HG02588 (cell line): Measurements from ENCODE around the gene WIZ.
"Not testable (repeated sequence)": the region's sequence is repeated elsewhere in the genome, so short reads cannot be mapped to it uniquely, and the experiment has no call there.

Source experiments
- ATAC-seq: cut with Tn5 transposase; IDR thresholded peaks from one replicate; pipeline ENCODE4 v1.9.1; 2021; ENCODE audit warnings: mild to moderate bottlenecking, moderate library complexity; ENCODE audit not compliant: unreplicated experiment

The WIZ gene

DNA sequence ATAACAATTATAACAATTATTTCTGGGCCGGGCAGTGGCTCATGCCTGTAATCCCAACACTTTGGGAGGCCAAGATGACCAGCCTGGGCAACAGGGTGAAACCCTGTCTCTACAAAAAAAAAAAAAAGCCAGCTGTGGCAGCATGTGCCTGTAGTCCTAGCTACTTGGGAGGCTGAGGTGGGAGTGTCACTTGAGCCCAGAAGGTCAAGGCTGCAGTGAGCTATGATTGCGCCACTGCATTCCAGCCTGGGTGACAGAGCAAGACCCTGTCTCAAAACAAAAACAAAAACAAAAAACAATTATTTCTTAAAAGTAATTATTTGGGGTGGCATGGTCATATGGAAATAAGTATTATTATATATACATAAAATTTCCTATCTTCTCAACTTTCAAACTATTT is 38.4 kb downstream of the WIZ start:
- ATAC-seq: not testable (repeated sequence)

DNA sequence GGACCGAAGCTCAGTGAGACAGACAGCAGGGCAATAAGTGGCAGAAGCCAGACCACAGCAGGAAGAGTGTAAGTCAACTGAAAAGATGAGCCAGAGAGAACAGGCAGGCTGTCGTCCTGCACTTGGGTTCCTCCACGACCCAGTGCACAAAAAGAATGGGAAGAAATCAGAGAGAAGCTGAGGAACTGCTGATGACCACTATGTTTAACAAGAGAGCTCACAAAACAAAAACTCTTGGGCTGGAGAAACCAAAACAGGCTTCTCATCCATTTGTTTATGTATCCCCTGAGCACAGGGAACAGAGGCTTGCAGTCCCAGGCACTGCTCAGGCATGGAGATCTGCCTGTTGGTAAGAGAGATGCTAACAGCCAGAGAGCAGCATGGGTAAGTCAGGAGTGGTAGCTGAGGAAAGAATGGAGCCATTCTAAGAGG is 45.0 kb downstream of the WIZ start:
- ATAC-seq: no peak

DNA sequence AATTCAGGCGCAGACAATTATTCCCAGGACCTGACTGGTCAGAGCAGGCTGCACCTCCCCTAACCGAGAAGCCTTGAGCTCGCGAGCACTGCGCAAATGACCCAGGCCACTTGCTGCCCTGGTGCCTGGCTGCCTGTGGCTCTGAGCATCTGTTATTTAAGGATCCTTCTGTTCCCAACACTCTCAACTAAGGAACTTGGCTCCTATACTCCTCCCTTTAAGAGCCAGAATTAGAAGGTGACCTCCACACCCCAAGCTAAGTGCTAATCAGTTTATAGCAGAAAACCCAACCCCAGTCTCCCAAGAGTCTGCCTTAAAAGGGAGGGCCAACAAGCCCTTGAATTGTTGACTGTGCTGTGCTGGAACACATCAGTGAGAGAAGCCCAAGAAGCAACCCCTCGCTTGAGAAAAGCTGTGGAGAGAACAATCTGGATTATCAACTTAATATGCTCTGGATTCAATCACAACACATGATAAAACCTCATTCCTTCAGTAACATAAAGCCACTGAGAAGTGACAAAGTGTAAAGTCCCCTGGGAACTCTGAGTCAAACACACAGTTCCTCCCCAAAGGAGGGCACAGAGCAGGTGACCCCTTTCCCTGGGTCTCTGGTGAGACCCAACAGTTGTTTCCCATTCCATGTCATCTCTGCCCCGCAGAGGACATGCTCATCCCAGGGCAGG is 45.5 kb downstream of the WIZ start:
- ATAC-seq: no peak

DNA sequence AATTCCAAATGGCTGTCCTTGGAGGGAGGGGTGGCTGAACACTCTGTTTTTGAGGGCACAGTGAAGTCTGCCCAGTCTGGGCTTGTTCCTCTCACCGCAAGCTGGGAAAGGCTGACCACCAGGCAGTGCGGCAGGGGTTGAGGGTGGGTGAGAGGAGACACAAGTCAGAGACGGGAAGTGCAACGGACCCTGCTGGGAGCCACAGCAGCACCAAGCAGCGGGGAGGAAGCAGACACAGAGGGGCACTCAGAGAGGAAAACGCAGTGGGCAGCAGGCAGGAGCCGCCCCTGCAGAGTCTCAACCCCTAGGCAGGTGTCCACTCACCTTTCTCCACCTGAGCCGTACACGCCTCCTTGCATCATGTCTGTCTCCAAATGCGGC is 46.6 kb downstream of the WIZ start:
- no peak for ATAC-seq

DNA sequence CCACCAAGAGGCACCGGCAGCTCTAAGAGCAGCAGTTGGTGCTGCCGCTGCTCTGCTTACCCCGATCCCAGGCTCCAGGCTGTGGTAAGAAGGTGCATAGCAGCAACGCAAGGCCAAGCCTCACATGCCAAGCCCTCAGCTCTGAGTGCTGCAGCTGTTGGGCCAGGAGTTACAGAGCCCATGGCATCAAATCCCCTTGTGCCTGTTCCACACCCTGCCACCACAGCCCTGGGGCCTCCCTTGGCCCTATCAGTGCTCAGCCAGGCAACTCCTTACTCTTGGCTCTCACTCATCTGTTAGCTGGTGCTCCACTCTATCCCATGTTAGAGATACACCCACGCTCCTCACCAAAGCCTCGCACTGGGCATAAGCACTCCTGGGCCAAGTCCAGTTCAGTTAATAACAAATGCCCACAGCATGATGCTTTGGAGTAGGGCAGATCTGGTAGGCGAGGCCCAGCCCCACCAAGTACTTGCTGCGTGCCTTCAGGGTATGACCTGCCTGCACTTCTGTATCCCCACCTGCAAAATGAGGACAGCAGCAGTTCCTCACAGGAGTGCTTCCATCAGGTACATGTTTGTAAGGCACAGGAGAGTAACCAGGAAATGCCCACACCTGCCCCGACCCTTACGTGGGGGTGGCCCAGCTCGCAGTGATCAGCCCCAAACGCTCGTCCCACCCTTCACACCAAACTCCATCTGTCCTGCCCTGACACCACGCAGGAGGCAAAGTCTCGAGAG is 47.2 kb downstream of the WIZ start:
- no peak for ATAC-seq

DNA sequence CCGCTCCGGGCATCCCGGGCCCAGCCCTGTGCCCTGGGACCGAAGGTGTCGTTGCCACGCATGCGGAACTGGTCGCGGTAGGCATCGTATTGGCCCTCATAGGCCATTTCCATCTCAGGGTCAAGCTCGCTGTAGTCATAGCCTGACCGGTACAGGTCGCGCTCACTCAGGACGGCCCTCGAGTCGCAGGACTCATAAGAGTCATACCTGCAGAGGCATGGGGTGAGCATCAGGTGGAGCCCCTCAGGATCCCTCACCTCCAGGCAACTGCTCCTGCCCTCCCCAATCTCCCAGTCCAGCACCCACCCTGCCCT is 48.4 kb downstream of the WIZ start:
- no peak for ATAC-seq

DNA sequence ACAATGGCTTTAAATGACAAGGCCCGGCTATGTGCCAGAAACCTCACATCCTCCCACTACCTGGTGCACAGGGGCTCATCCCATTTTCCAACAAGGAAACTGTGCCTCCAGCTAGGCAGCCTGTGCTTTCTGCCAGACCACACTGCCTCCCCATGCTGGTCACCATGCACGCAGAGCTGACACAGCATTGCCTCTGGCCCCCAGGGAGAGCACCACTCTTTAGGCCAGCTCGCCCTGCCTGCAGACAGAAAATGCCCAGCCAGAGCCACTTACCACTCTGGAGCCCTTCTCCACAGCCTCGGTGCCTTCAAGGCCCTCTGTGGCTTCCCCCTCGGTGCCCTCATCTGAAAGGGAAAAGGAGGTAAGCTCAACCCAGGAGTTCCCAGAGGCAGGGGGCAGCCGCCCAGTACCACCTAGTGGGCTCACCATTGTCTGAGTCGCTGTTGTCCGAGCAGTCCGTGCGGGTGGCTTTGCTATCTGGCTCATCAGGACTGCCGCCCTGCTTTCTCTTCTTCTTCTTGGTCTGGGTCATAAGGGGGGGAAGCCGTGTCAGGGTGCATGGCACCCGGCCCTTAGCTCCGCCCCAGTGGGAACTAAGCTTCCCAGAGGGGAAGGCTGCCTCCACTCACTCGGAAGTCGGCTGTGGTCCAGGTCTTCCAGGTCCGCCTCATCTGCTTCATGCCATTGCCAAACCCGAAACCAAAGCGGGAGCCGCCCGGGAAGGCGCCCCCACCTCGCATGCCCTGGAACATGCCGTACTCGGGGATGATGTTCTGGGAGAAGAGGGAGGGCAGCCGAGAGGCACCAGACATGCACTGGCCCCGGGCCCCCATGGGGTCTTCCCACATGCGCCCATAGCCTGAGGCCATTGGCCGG is 49.0 kb downstream of the WIZ start:
- ATAC-seq: no peak

DNA sequence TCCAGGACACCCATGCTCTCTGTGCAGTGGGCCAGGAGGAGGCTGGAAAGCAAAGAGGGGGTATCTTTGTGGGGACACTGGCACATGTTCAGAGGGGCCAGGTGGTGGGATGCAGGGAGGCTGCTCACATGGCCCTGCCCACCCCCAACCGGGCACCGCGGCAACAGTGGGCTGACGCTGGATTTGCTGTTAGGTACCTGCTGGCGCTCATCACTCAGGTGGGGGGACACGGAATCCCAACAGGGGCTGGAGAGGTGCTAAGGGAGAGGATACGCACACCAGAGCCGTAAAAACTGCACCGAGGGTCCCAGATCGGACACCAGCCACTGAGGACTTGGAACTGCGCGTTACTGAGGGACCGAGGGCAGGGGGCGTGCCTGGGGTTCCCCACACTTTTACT is 50.1 kb downstream of the WIZ start:
- no peak for ATAC-seq

DNA sequence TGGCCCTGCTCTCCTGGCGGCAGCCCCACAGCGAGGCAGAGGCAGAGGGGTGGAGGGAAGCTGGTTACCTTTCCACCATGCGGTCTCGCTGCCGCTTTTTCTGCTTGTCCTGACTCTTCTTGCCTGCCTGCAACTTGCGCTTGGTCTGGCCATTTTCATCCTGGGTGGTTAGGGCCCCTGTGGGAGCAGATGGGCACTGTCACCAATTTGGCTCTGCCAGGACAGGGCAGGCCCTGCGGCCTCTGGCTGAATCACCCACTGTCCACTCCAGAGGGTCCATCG is 50.6 kb downstream of the WIZ start:
- no peak for ATAC-seq

DNA sequence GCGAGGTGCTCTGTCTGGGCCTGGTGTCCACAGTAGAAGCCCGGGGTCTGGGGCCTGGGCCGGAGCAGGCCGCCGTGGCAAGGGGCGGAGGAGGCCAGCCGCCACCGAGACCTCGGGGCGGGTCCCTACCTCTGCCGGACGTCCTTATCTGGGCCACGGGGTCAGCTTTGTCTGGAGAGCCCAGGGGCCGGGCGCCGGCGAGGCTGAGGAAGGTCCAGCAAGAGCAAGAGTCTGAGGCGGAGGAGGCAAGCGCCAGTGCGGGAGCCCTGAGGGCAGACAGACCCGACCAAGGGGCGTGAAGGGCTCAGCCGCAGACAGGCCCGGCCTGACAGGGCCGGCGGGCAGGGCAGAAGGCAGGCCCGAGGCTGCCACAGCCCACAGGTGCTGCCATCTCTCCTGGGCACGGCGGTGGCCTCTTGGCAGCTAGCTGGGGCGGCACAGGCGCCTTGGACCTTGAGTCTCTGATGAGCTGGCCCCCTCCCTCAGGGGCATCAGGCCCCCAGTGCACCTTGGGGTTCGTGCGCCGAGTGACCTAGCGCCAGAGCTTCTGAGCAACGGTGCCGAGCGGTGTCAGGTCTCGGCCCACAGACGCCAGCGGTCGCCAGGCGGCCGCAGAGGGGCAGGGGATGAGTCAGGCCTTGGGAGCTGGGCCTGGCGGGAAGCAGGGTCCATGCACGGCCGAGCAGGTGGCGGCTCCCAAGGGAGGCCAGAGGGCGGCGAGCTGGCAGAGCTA is 51.1 kb downstream of the WIZ start:
- ATAC-seq: no peak

DNA sequence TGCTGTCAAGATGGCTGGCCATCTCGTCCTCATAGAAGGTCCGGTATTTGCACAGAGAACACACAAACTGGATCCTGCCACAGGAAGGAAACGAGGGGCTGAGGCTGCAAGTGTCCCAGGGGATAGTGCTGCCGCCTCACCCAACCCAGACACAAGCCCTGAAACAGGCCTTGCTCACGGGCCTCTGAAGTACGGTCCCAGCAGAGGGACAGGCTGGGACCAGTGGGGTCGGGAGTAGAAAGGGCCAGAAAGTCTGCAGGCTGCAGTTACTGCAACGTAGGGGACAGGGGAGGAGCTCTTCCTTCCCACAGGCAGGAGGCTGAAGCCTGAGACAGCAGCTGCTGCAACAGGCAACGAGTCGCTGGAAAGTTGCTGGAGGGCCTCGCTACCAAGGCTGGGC is 52.0 kb downstream of the WIZ start:
- ATAC-seq: no peak

DNA sequence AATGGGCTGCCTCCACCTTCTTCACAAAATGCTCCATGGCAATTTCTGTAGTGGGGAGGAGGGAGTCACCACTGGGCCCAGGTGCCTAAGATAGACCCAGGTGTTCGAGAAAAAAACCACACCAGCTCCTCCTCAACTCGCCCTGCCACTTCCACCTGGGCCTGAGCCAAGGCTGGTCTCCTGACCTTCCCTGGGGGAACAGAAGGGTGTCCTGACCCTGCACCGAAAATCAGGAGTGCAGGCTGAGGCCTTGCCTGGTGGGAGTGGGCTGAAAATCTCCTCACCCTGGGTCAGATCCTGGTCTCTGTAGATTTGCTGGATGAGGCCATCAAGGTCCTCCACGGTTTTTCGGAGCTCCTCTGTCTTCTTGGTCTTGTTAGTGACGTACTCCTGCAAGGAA is 52.5 kb downstream of the WIZ start:
- ATAC-seq: no peak

DNA sequence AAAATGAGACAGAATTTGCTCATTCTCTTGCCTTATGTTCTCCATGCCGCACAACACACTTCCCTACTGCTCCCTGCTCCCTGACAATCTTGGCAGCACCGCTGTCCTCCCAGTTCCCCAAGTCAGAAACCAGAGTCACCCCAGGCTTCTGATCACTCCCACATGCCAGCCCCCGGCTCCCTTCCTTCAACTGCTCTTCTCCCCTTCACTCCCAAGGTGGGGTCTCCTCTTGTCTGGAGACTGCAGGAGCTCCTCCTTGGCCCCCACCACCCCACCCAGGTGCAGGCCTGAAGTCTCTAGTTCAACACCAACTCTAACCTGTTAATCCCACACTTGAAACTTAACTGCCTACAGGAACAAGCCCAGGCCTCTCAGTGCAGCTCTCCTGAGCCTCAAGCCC is 53.3 kb downstream of the WIZ start:
- ATAC-seq: no peak

DNA sequence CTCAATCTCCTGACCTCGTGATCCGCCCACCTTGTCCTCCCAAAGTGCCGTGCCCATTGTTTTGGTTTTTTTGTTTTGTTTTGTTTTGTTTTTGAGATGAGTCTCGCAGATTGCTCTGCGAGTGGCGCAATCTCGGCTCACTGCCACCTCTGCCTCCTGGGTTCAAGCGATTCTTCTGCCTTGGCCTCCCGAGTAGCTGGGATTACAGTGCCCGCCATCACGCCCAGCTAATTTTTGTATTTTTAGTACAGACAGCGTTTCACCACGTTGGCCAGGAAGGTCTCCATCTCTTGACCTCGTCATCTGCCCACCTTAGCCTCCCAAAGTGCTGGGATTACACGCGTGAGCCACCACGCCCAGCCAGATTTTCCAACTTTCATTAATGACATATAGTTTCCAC is 54.5 kb downstream of the WIZ start:
- not testable (repeated sequence) for ATAC-seq

DNA sequence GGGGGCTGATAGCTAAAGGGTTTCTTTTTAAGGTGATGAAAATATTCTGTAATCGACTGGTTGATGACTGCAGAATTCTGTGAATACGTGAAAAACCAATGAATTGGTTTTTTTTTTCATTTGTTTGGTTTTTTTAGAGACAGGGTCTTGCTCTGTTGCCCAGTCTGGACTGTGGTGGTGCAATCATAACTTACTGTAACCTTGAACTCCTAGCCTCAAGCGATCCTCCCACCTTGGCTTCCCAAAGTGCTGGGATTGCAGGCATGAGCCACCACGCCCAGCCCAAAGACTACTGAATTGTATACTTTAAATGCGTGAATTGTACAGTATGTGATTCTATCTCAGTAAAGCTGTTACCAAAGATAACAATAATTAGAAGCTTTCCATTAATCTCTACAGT is 55.3 kb downstream of the WIZ start:
- no peak for ATAC-seq

DNA sequence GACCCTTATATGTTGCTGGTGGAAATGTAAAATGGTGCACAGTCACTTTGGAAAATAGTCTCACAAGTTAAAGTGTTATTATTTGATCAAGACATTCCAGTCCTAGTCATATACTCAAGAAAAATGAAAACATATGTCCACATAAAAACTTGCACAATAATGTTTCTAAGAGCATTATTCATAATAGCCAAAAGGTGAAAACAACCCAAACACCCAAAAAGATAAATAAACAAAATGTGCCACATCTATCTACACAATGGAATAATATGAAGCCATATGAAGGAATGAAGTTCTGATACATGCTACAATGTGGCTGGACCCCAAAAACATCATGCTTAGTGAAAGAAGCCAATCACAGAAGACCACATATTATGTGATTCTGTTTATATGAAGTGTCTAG is 55.8 kb downstream of the WIZ start:
- ATAC-seq: no peak

DNA sequence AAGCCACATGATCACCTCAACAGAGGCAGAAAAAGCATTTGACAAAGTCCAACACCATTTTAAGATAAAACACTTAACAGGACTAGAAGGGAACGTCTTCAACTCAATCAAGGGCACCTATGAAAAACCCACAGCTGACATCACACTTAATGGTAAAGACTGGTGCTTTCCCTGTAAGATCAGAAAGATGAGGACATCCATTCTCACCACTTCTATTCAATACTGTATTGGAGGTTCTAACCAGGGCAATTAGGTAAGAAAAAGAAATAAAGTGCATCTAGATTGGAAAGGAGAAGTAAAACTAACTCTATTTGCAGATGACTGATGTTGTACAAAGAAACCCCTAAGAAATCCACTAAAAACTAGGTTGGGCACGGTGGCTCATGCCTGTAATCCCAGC is 58.9 kb downstream of the WIZ start:
- ATAC-seq: no peak

DNA sequence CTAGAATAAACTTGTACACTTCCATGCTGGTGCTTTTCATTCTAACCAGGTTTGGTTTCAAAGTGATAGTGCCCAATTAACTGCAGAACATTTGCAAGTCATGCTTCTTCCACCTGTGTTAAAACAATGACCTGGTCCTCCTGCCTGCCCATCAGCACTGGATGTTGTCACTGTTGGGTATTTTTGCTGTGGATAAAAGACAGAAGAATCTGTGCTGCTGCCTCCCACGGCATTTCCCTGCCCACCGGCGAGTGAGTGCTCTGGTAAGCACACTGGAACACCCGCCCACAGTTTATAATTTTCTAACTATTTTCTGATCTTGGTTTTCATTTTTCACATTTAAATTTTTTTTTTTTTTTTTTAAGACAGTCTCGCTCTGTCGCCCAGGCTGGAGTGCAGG is 67.9 kb downstream of the WIZ start:
- no peak for ATAC-seq

DNA sequence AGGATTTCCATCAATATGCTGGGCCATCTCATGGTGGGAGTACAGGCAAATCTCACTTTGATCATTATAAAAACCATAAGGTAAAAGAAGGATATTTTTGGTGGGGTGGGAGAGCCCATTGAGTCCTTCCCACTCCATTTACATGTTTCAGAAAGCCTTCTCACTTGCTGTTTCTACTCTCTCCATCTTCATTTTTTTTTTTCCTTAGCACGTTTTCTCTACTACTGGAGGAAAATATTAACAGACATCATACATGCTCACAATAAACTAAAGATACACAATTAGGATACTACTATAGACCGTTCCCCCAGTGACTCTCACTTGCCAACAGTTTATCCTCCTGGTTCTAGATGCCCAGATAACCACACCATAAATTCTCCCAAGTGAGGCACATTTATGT is 68.3 kb downstream of the WIZ start:
- ATAC-seq: no peak

DNA sequence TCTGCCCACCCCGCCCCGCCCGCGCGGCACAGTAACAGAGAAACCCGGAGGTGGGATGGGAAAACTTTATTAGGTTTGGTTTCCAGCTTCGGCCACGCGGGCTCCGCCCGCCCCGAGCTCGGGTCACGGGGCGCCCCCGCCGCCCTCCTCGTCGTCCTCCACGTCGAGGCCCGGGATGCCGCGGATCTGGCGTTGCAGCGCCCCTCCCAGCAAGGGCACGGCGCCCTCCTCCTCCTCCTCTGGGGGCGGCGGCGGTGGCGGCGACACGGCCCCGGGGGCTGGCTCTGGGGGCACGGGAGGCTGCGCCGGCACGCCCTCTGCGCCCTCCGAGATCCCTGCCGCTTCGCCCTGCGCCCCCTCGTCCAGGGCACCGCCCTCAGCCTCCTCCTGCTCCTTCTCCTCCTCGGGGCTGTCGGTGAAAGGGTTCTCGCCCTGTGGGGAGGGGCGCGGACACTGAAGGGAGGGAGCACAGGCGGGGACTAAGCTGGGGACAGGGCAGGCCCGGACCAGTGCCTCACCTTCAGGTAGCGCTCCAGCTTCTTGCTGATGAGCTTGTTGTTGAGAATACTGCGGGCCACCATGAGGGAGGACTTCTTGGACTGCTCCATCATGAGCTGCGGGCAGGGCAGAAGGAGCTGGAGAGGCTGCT is 69.6 kb downstream of the WIZ start:
- ATAC-seq: peak; percentile 12
